ENCODE measurements around the gene BRI3. TPM values are rescaled to one million over a fixed set of nuclear protein-coding genes. Genes with fewer than 3 reads are reported as not detected.

The BRI3 gene
- polyA plus RNA-seq, 1 donor (not counting 4 experiments of a cell fraction or from before 2014, with no cell fraction given), result 121 TPM

- no peaks in the 10 kb centered on the region for H4K20me1 ChIP-seq (ENCODE audit: control insufficient read depth, extremely low read depth, insufficient read depth, low read length)
- FAIRE-seq, result no peak
- peaks cover 55% of the 10 kb centered on the region for H3K79me2 ChIP-seq (ENCODE audit: control insufficient read depth, insufficient read depth, low read length)
- peaks cover 0 to 5% of the 10 kb centered on the region in 2 experiments for H3K36me3 ChIP-seq (ENCODE audit: control insufficient read depth in 2 of 2, extremely low read depth in 1 of 2, insufficient read depth in 2 of 2, low read length in 2 of 2)
- dilution Hi-C loops (cut with MboI; ENCODE audit: extremely low pct_ligation_motif_present, low sequenced_read_pairs), result no loop called here
- no peaks in the 10 kb centered on the region for H3K9me3 ChIP-seq (ENCODE audit: control insufficient read depth, low read depth, low read length)
- no peak for DNase-seq (ENCODE audit: low read depth, low spot score)
- peaks cover 5% of the 10 kb centered on the region for H3K9me1 ChIP-seq (ENCODE audit: control insufficient read depth, extremely low read depth, insufficient read depth, low read length)
- H3K4me1 ChIP-seq (ENCODE audit: control insufficient read depth, extremely low read depth, insufficient read depth, low read length), result peaks cover 5% of the 10 kb centered on the region
- H3K9ac ChIP-seq (ENCODE audit: control insufficient read depth, extremely low read depth, insufficient read depth, low read length), result no peak overlapping the region
- no peak for TF ChIP-seq EZH2 (IDR thresholded peaks at IDR 0.05; ENCODE audit: low read length)
- no peak for TF ChIP-seq CTCF (optimal IDR thresholded peaks at IDR 0.05 in 1 of 3, IDR thresholded peaks at IDR 0.05 in 1 of 3, conservative IDR thresholded peaks at IDR 0.05 in 1 of 3; ENCODE audit: extremely low read depth in 1 of 3, insufficient read depth in 2 of 3, low read length in 3 of 3)
- H3K27ac ChIP-seq (ENCODE audit: control insufficient read depth, insufficient read depth, low read length), result no peak overlapping the region
- no peak overlapping the region for H2AFZ ChIP-seq (ENCODE audit: control insufficient read depth, low read length)
- H3K4me2 ChIP-seq (ENCODE audit: control insufficient read depth, extremely low read depth, insufficient read depth, low read depth, low read length), result no peak overlapping the region
- no peak overlapping the region for H3K4me3 ChIP-seq (ENCODE audit: control insufficient read depth in 2 of 3, extremely low read depth in 1 of 3, insufficient read depth in 2 of 3, low read depth in 1 of 3, low read length in 3 of 3)
- no peaks in the 10 kb centered on the region for H3K27me3 ChIP-seq (ENCODE audit: control insufficient read depth, extremely low read depth, insufficient read depth, low read length)
These were observed 49.5 kb downstream of the BRI3 start for GRCh38 chr7:98330926-98331529.

GRCh38 chr7:98334081-98334480 is 52.6 kb downstream of the BRI3 start:
- no peaks in the 10 kb centered on the region for H4K20me1 ChIP-seq (ENCODE audit: control insufficient read depth, extremely low read depth, insufficient read depth, low read length)
- H3K36me3 ChIP-seq (ENCODE audit: control insufficient read depth in 2 of 2, extremely low read depth in 1 of 2, insufficient read depth in 2 of 2, low read length in 2 of 2), result peaks cover 0 to 3% of the 10 kb centered on the region in 2 experiments
- no peaks in the 10 kb centered on the region for H3K9me3 ChIP-seq (ENCODE audit: control insufficient read depth, low read depth, low read length)
- H3K79me2 ChIP-seq (ENCODE audit: control insufficient read depth, insufficient read depth, low read length), result peaks cover 47% of the 10 kb centered on the region
- DNase-seq (ENCODE audit: low read depth, low spot score) (no peak), FAIRE-seq (no peak)
- peaks cover 2% of the 10 kb centered on the region for H3K9me1 ChIP-seq (ENCODE audit: control insufficient read depth, extremely low read depth, insufficient read depth, low read length)
- no peaks in the 10 kb centered on the region for H3K4me1 ChIP-seq (ENCODE audit: control insufficient read depth, extremely low read depth, insufficient read depth, low read length)
- TF ChIP-seq EZH2 (IDR thresholded peaks at IDR 0.05; ENCODE audit: low read length) (no peak), CTCF (optimal IDR thresholded peaks at IDR 0.05 in 1 of 3, IDR thresholded peaks at IDR 0.05 in 1 of 3, conservative IDR thresholded peaks at IDR 0.05 in 1 of 3; ENCODE audit: extremely low read depth in 1 of 3, insufficient read depth in 2 of 3, low read length in 3 of 3) (no peak)
- H3K27me3 ChIP-seq (ENCODE audit: control insufficient read depth, extremely low read depth, insufficient read depth, low read length), result no peaks in the 10 kb centered on the region
- no peak overlapping the region for H3K4me3 ChIP-seq (ENCODE audit: control insufficient read depth in 2 of 3, extremely low read depth in 1 of 3, insufficient read depth in 2 of 3, low read depth in 1 of 3, low read length in 3 of 3)
- no peak overlapping the region for H3K9ac ChIP-seq (ENCODE audit: control insufficient read depth, extremely low read depth, insufficient read depth, low read length)
- no peak overlapping the region for H2AFZ ChIP-seq (ENCODE audit: control insufficient read depth, low read length)
- dilution Hi-C loops (cut with MboI; ENCODE audit: extremely low pct_ligation_motif_present, low sequenced_read_pairs), result no loop called here
- H3K4me2 ChIP-seq (ENCODE audit: control insufficient read depth, extremely low read depth, insufficient read depth, low read depth, low read length), result no peak overlapping the region
- H3K27ac ChIP-seq (ENCODE audit: control insufficient read depth, insufficient read depth, low read length), result no peak overlapping the region
